Fibroblast of mammary gland (primary cell): ENCODE data around the gene CORO2B.
A peak's percentile ranks its signal among the peaks of the same experiment; 100 is the strongest.

Experiments
- DNase-seq: peaks from one replicate; pipeline ENCODE4 v3.0.0-alpha.2; 2010; ENCODE audit warnings: low read depth
- H3K4me3 ChIP-seq: 2 replicates; pipeline ENCODE4 v1.5.1; 2011; ENCODE audit warnings: low read depth, mild to moderate bottlenecking, low read length, moderate library complexity; ENCODE audit not compliant: control insufficient read depth
- TF ChIP-seq, protein P1 (sequence below): conservative IDR thresholded peaks from 2 replicates; pipeline ENCODE4 v1.5.1; 2011; ENCODE audit warnings: low read depth, low read length, inconsistent platforms; ENCODE audit not compliant: control insufficient read depth, insufficient read depth

The CORO2B gene

DNA sequence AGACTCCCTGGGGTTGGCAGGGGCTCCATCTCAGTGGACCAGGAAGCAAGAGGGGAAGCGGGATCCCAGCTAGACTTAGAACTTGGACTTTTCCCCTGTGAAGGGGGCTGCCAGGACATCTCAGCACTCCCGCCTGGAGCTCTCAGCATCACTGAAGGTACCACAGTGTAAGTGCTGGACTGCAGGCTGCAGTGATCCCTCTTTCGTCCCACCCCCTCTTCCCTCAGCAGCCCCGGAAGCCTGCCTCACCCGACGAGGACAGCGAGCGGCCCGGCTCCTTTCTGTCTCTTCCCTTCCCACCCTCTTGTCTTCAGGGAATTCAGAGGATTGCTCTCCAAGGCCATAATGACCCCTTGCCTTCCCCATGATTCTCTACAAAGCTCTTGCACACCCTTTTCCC is 147.5 kb downstream of the CORO2B start:
- TF ChIP-seq, protein P1, sequence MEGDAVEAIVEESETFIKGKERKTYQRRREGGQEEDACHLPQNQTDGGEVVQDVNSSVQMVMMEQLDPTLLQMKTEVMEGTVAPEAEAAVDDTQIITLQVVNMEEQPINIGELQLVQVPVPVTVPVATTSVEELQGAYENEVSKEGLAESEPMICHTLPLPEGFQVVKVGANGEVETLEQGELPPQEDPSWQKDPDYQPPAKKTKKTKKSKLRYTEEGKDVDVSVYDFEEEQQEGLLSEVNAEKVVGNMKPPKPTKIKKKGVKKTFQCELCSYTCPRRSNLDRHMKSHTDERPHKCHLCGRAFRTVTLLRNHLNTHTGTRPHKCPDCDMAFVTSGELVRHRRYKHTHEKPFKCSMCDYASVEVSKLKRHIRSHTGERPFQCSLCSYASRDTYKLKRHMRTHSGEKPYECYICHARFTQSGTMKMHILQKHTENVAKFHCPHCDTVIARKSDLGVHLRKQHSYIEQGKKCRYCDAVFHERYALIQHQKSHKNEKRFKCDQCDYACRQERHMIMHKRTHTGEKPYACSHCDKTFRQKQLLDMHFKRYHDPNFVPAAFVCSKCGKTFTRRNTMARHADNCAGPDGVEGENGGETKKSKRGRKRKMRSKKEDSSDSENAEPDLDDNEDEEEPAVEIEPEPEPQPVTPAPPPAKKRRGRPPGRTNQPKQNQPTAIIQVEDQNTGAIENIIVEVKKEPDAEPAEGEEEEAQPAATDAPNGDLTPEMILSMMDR = no peak
- no peak overlapping the region for H3K4me3 ChIP-seq
- DNase-seq = no peak

DNA sequence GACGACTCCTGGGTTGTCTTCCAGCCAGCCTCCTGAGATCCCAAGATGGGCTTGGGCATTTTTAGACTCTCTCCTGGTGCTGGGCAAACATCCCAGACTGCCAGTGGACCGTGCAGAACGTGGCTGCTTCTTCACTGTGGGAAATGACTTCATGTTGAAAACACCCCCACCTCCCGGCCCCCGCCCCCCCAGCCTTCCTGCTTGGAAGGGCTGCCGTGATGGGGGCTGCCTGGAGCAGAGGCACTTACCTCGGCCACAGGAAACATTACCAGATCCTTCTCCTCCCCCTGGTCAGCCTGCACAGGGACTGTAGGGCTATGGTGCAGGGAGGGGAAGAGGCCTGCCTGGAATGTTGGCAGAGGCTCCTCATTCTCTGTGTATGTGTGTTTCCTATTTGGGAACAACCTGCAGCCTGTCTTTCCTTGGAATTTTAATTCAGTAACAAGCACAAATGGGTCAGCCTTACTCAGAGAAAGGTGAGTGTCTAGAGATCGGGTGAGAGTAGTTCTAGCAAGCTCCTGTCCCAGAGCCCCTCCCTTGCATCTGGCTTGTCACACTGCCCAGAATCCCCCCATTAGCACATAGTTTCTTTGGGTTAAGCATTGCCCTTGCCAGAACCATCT is 151.1 kb downstream of the CORO2B start:
- H3K4me3 ChIP-seq = no peak overlapping the region
- DNase-seq = peak; percentile 17
- TF ChIP-seq, protein P1 = no peak

DNA sequence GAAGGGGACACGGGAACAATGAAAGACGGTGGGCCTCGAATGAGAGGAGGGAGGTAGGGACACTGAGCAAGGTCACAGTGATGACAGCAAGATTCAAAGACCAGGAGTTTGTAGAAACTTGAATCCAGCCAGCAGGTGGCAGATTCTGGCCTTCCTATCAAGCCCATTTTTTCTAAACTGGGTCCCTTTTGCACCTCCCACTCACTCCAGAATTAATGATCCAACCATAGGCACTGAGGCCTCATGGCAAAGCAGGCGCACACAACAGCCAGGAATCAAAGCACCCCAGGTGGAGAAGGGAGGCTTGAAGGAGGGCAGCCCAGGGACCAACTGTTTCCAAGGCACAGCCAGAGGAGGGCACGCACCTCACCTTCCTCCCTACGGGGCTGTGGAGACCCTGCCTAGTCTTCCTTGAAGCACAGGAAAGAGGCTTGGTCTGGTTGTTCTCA is 151.7 kb downstream of the CORO2B start:
- no peak overlapping the region for H3K4me3 ChIP-seq
- TF ChIP-seq, protein P1 = peak; percentile 49
- DNase-seq = peak; percentile 56

DNA sequence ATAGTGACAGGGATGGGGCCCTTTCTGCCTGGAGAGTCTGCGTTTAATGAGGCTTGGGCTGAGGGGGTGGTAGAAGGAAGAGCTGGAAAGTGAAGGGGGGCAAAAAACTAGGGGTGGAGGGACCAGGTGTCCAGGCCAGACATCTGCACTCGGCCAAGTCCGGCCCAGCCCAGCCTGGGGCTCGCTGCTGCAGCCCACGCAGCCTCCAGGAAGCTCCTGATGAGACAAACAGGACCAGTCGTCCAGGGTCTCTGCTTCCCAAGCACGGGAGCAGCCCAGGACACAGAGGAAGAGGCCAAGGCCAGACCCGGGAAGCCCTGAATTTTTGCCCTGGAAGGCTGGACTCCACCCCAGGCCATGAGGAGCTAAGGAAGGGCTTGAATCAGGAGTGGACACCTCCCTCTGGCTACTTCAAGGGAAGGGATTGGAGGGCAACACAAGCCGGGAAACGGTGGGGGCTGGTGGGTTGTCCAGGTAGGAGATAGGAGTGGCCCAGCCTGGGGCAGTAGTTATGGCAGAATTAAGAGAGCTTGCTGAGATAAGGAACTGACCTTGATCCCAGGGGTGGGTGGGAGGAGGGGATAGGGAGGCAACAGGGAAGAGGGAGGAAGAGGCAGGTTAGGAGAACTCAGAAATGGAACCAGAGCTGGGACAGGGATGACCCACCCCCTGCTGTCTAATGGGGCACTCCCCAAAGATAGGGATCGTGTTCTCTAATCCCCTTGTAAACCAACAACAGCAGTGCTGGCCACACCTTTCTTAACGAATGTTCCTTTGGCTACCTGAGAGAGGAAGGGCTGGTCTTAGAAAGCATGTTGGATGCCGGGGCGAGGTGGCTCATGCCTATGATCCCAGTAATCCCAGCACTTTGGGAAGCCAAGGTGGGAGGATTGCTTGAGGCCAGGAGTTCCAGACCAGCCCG is 152.4 kb downstream of the CORO2B start:
- no peak overlapping the region for H3K4me3 ChIP-seq
- TF ChIP-seq, protein P1 = no peak
- no peak for DNase-seq

DNA sequence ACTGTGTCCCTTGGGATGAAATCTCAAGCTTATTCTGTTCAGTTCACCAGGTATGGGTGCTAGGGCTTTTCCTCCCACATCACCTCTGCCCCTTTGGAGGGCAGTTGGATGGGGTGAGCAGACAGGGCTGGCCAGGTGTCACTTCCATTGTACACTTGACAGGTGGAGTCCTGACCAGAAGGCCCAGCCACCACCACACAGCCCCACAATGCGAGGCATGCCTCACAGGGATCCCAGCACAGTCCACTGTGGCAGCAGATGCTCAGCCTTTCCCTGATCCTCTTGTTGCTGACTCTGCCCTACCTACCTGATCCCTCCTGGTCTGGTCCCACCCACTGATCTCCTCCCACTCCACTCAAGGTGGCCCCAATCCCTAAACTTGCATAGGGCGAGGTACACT is 153.7 kb downstream of the CORO2B start:
- no peak overlapping the region for H3K4me3 ChIP-seq
- TF ChIP-seq, protein P1 = no peak

DNA sequence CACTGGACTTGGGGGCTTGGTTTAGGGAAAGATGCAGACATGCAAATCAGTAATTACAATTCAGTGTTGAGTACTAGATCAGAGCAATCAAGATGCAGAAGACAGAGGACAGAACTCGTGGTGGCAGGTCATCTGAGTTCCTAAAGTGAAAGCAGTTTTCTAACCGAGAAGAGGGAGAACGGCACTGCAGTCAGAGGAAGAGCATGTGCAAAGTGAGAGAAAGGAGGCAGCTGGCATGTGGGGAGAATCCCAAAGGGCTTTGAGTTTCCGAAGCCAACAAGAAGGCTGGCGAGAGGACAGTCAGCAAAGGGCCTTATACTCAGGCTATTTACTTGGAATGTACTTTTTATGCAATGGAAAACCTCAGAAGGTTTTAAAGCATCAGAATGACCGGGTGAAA is 154.9 kb downstream of the CORO2B start:
- peak; percentile 5 for DNase-seq
- TF ChIP-seq, protein P1 = no peak
- H3K4me3 ChIP-seq = no peak overlapping the region

More for the DNA sequence above, 153.7 kb downstream of the CORO2B start:
- DNase-seq = no peak
